ENCODE results near the gene EXO5. TPM values are rescaled to one million over a fixed set of nuclear protein-coding genes. Genes with fewer than 3 reads are reported as not detected.
A peak's percentile ranks its signal among the peaks of the same experiment; 100 is the strongest.
"Not testable (repeated sequence)": the region's sequence is repeated elsewhere in the genome, so short reads cannot be mapped to it uniquely, and the experiment has no call there.

Gene EXO5, protein sequence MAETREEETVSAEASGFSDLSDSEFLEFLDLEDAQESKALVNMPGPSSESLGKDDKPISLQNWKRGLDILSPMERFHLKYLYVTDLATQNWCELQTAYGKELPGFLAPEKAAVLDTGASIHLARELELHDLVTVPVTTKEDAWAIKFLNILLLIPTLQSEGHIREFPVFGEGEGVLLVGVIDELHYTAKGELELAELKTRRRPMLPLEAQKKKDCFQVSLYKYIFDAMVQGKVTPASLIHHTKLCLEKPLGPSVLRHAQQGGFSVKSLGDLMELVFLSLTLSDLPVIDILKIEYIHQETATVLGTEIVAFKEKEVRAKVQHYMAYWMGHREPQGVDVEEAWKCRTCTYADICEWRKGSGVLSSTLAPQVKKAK
- polyA plus RNA-seq (2014; cell fraction: cytosol; rRNA removed), result 13.1 TPM in 2 replicates
- polyA plus RNA-seq (2014; cell fraction: nucleus; rRNA removed), result 10.9 and 13.4 TPM in 2 replicates

DNA sequence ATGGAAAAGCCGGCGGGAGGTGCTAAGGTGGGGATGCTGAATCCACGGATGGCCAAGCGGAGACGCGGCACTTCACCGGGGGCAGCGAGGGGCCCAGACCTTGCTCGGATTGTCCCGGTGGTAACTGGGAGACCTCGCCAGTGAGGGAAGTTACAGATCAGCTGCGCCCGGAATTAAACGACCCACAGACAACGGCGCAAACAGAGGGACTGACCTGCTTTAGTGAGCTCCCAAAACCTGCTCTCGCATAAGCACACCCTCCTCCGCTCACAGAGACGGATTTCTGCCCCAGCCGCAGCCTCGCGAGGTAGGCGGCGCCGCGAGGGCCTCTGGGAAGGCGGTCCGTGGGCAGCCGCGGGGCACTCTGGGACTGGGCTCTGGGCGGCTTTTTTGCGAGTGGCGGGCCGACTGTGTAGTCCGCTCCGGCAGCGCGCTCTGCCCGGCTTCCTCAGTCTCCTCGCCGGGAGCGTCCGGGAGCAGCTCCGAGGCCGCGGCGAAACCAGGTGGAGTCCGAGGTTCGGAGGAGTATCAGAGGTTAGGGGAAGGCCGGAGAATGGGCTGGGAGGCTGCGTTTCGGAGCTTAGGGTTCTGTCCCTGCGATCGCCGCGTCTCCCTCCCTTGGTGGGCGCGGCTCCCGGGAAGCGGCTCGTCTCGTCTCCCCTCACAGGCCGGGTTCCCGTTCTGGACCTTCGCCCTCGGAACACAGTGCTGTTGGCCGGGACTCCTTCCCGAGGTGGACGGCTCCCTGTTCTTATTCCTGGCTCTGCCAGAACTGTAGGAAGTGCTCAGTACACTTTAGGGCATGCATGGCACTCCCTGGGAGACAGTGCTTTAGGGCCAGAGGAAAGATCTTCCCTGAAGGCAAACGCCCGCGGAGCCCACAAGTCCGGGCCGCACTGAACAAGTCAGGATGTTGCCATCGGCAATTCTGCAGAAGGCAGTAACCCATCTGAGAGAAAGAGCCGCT is at the start of gene EXO5:
TSS of gene EXO5 (plus strand) at position 393 of the 967 bp plus-strand sequence. CDS start 5,778 bp downstream, outside the sequence.
- DNase-seq (ENCODE audit: low spot score), result peak; percentile 70

DNA sequence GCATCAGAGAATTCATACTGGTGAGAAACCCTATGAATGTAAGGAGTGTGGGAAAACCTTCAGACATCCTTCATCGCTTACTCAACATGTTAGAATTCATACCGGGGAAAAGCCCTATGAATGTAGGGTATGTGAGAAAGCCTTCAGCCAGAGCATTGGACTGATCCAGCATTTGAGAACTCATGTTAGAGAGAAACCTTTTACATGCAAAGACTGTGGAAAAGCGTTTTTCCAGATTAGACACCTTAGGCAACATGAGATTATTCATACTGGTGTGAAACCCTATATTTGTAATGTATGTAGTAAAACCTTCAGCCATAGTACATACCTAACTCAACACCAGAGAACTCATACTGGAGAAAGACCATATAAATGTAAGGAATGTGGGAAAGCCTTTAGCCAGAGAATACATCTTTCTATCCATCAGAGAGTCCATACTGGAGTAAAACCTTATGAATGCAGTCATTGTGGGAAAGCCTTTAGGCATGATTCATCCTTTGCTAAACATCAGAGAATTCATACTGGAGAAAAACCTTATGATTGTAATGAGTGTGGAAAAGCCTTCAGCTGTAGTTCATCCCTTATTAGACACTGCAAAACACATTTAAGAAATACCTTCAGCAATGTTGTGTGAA is 45.5 kb upstream of the EXO5 start:
- no peak for DNase-seq (ENCODE audit: low spot score)

DNA sequence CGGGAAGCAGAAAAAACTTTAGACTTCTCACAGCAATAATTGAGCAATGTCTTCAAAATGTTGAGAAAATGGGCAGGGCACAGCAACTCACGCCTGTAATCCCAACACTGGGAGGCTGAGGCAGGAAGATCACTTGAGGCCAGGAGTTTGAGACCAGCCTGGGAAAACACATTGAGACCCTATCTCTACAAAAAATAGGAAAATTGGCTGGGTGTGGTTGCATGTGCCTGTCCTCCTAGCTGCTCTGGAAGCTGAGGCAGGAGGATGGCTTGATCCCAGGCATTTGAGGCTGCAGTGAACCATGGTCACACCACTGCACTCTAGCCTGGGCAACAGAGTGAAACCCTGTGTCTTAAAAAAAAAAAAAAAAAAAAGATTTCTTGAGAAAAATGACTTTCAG is 39.2 kb upstream of the EXO5 start:
- no peak for DNase-seq (ENCODE audit: low spot score)

DNA sequence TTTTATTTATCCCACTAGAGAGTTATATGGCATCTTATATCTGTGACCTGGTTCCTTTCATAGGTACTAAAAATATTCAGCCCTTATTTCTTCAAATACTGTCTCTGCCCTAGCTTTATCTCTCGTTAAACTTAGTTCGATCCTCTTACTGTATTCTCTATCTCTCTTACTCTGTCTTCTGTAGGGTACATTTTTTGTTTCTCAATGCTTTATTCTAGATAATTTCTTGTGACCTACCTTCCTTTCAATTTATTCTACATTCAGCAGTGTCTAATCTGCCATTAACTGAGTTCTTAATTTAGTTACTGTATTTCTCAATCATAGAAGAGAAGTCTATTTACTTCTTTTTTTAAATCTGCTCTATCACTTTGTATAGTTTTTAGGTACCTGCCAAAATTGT is 33.3 kb upstream of the EXO5 start:
- no peak for DNase-seq (ENCODE audit: low spot score)

DNA sequence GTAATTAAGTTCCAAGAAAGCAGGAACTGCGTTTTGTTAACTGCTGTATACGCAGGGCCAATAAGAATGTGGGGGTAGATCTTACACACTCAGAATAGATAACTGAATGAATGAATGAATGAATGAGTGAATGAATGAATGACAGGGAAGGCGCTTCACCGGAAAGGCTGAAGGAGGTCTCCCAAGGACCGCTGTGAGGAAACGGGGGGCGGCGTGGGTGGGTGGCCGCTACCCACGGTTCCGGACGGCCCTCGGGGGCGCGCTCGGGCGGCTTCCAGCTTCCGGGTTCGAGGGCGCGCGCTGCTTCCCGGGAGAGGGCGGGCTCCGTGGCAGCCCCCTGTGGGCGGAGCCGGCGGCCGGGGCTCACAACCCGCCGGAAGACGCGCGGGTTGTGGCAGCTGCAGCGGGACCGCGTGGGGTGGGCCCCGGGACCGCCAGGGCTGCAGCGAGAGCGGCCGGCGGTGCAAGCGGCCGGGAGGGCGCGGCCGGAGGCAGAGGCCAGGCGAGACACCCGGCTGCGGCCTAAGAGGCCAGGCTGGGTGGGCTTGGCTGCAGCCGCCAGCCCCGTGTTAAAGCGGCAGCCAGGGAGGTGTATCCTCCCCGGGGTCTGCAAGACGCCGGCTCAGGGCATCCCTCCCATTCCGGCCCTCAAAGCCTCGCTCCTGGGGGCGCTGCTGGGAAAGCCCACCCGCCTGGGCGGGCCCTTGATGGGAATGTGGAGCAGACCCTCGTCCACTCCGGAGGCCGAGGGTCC is 31.5 kb upstream of the EXO5 start, which contains the start of gene ZFP69:
TSS of gene ZFP69 (plus strand) at position 367 of the 754 bp plus-strand sequence. CDS start 2,072 bp downstream, outside the sequence.
- DNase-seq (ENCODE audit: low spot score), result peak; percentile 79

DNA sequence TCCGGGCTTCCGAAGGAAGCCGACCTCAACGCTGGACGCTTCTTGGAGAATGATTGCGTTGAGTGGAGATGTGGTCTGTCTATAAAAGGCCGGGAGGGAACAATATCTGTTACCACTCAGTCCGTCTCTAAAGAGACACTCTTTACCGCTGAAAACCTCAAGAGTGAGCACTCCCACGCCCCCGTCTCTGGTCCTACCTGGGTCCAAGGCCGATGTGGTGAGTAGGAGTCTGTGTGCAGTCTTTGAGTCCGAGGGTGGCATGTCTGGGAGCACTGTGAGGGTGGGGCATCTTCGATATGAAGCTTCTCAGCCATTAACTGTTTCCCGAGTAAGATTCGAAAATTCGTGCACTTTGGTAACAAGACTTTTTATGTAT is 30.9 kb upstream of the EXO5 start:
- no peak for DNase-seq (ENCODE audit: low spot score)

DNA sequence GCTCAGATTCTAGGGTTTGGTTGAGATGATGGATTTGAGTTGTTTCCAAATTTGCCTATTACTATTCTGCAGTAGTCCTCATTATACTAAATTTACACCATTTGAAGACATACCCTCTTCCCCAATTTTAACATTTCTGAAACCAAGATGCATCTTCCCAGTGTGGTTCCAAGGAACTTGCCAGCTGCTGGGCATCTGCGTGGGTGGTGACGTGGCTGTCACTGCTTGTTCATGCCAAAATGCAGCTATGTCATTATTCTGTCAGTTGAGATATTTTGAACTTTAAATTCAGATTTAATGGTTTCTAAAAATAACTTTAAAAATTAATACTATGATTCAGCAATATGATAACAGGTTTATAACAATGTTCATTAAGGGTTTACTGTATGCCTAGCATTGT is 30.3 kb upstream of the EXO5 start:
- no peak for DNase-seq (ENCODE audit: low spot score)

DNA sequence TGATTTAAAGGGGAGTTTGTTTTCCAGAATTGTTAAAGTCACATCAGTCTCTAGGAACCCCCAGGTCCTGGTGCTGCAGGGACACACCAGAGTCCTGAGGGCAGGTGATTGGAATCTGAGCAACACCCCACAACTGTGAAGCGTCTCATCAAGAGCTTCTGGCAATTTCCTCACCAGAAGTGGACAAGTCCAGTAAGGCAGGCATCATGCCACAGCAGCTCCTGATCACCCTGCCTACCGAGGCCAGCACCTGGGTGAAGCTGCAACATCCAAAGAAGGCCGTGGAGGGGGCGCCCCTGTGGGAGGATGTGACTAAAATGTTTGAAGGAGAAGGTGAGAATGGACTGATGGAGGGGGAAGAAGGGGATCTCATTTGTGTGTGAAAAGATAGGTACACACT is 29.4 kb upstream of the EXO5 start:
- DNase-seq (ENCODE audit: low spot score), result no peak

DNA sequence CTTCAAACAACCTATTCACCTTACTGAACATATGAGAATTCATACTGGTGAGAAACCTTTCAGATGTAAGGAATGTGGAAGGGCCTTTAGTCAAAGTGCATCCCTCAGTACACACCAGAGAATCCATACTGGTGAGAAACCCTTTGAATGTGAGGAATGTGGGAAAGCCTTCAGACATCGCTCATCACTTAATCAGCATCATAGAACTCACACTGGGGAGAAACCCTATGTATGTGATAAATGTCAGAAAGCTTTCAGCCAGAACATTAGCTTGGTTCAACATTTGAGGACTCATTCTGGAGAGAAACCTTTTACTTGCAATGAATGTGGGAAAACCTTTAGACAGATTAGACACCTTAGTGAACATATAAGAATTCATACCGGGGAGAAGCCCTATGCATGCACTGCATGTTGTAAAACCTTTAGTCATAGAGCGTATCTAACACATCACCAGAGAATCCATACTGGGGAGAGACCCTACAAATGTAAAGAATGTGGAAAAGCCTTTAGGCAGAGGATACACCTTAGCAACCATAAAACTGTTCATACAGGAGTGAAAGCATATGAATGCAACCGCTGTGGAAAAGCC is 13.2 kb upstream of the EXO5 start:
- no peak for DNase-seq (ENCODE audit: low spot score)

DNA sequence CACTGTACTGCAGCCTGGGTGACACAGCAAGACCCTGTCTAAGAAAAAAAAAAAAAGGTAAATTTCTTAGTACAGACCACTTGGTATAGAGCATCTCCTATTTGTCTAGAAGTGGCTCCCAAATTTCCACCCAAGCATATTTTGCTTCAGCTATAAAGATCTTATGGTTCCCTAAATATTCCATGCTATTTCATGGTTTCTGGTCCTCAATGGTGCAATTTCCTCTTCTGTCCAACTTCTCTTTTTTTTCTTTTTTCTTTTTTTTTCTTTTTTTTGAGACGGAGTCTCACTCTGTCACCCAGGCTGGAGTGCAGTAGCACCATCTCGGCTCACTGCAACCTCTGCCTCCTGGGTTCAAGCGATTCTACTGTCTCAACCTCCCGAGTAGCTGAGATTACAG is 5.9 kb upstream of the EXO5 start:
- DNase-seq (ENCODE audit: low spot score), result not testable (repeated sequence)

DNA sequence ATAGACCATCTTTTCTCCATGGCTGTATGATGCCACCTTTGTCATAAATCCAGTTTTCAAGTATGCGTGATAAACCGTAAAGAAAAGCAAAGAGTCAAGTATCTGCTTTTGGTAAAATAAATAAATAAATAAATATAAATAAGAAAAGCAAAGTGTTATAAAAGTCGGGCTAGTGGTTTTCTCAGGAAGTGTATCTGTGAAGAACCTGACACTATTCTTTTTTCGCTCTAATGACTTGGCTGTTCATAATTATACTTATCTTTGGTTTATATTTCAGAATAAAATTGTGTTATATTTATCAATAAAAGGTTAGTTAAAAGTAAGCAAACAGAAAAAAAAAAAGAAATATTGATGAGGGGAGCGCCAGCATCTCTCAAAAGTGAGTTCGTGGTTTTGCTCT is 594 bp upstream of the EXO5 start:
- DNase-seq (ENCODE audit: low spot score), result no peak

DNA sequence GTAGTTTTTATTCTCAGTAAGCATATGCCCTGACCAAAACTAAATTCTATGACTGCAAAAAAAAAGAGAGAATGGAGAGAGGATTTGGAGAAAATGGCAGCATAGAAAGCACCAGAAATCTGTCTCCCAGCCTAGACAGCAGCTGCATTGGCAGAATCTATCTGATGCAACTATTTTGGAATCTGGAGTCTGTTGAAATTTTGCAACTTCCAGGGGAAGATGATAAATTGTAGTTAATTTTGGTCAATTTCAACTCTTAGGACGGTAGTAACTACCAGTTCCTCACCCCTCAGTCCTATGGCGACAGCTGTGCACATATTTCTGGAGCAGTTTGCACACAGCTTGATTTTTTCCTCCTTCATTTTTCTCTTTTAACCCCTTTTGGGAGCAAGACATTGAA is 10.9 kb downstream of the EXO5 start:
- DNase-seq (ENCODE audit: low spot score), result no peak

DNA sequence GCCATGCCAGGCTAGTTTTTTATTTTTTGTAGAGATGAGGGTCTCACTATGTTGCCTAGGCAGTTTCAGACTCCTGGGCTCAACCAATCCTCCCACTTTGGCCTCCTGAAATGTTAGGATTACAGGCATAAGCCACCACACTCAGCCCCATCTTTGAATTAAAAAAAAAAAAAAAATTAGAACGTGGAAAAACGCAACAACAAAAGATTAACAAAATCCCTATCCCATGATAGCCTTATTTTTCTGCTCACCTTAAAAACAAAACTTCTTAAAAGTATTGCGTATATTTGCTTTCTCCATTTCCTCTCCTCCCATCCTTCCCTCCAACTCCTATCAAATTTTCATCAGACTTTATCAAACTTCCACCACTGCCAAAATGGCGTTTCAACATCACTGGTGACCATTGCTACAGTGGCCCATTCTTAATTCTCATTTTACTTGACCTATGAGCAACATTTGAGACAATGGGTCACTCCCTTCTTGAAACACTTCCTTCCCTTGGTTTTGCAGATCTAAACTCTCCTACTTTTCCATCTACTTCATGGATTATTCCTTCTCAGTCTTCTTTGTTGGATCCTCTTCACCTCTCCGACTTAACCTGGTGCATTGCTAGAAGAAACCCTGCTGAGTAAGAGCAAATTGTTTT is 22.3 kb downstream of the EXO5 start:
- DNase-seq (ENCODE audit: low spot score), result no peak

DNA sequence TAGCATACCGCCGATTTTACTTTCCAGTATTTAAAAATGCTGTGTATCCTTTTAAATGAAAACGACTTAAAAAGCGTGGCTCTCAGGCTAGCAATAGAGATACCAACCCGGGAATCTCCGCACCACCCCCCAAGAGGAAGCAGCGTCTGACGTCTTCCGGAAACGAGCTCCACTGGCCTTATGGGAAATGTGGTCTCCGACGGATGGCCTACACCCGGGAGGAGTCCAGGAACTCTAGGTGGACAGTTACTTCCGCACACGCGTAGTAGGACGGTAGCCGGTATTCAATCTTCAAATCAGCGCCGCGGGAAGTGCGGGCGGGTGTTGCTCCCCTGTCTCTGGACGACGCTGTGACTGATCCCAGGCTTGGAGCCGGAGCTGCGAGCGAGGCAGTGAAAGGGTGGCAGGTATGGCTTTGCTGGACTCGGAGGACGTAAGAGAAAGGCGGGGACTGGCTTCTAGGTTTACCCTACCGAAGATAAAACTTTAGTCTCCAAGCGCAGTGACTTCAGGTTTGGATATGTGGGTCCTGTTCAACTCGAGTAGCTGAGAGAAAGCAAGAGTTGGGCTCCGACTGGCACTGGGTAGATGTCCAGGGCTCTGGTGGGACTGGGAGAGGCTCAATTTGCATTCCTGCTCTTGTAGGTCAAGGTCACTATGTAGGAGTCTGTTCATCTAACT is 23.0 kb downstream of the EXO5 start, which contains the start of gene ZNF684:
TSS of gene ZNF684 (plus strand) at position 257 of the 681 bp plus-strand sequence. CDS start 1,530 bp downstream, outside the sequence.
- peak; percentile 91 for DNase-seq (ENCODE audit: low spot score)

DNA sequence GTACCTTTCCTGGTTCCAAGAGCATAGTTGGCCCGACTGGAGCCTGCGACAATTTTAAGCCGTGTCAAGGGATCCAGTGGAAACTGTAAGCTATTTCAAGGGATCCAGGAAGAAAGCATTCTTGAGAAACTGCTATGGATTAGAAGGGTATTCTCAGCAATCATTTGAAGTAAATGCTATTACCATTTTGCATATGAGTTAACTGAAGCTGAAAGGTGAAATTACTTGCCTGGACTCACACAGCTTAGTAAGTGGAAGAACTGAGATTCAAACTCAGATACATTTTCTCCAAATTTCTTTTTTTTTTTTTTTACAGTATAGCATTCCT is 23.5 kb downstream of the EXO5 start:
- no peak for DNase-seq (ENCODE audit: low spot score)

DNA sequence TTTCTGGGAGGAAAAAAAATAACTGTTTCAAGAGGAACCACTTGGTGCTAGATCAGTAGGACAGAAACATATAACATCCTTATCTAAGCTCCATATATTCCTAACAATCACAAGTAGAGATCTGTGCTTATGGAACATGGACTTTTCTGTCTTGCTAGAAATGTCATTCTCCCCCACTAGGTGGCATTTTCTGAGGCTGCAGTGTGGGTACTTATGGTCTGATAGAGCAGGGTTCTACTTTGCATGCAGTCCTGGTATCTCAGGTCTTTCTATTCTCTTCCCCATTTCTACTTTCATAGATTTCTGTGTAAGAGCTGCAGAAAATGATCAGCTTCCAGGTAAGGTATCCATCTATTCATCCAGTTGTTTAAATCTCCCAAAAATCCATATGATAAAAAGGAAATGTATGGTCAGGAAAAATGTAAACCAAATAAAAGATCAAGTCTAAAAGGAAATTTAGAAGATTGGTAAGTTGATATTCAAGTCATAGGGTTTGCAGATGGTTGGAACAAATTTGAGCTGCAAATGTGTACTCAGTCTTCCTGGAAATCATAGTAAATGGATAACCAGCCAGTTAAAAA is 24.4 kb downstream of the EXO5 start:
- DNase-seq (ENCODE audit: low spot score), result peak; percentile 58

DNA sequence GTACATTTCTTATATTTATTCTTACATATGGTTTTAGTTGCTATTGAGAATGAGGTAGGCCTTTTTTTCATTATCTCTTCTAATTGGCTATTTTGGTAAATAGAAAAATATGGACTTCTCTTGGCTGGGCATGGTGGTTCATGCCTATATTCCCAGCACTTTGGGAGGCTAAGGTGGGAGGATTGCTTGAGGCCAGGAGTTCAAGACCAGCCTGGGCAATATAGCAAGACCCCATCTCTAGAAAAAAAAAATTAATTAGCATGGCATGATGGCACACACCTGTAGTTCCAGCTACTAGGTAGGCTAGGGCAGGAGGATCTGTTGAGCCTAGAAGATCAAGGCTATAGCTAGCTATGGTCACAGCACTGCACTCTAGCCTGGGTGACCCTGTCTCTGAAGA is 26.0 kb downstream of the EXO5 start:
- DNase-seq (ENCODE audit: low spot score), result no peak

DNA sequence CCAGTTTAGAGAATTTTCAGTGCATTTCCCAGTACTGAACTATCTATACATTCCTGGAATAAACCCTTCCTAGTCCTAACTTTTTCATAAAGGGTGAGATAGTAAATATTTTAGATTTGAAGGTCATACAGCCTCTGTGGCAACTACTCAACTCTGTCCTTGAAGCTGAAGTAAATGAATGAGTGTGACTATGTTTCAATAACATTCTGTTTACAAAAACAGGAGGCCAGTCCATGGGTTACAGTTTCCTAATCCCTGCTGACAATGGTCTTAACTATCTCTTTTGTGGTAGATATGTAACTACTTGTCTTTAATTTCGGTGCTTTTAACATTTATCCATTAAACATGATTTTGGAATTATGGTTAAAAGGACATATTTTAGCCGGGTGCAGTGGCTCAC is 27.2 kb downstream of the EXO5 start:
- DNase-seq (ENCODE audit: low spot score), result no peak

DNA sequence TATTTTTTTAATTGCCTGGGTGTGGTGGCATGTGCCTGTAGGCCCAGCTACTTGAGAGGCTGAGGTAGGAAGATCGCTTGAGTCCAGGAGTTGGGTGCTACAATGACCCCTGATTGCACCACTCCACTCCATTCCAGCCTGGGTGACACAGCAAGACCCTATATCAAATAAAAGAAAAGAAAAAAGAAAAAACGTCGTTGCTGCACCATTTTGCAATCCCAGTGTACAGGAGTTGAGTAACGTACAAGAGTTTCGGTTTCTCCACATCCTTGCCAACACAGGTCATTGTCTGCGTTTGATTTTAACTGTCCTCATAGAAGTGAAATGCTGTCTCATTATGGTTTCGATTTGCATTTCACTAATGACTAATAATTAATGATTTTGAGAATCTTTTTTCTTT is 30.8 kb downstream of the EXO5 start:
- DNase-seq (ENCODE audit: low spot score), result no peak
